HepG2 (cell line): ENCODE measurements around the gene PVR. TPM values are rescaled to one million over a fixed set of nuclear protein-coding genes. Genes with fewer than 3 reads are reported as not detected.

Experiments
- ATAC-seq: fragments of 200-7000 bp; cut with Tn5 transposase; 3 replicates; pipeline ENCODE4 v1.9.1; 2020; ENCODE audit warnings: mild to moderate bottlenecking, moderate library complexity
- BruUV-seq: library from RNA; stranded (reverse); fragments of 400-500 nt; replicated peaks from 2 replicates; lab custom pipeline; 2021; lab: Mats Ljungman, UMichigan
- CTCF ChIA-PET: fragments of 300-600 bp; formaldehyde crosslinking; extraction: SDS; loops from one replicate; lab custom pipeline; 2021; ENCODE audit warnings: low total read pairs, inconsistent platforms, low intra/inter-chr PET ratio; lab: Yijun Ruan, JAX
- POLR2A ChIA-PET: fragments of 350-600 bp; sonication (Branson Sonifier 250); formaldehyde crosslinking; loops from one replicate; lab custom pipeline; 2020; ENCODE audit warnings: antibody characterized with exemption, inconsistent platforms; lab: Yijun Ruan, JAX
- DNase-seq: peaks from one replicate; pipeline ENCODE4 v3.0.0-alpha.2; 2015; ENCODE audit warnings: low spot score
- FAIRE-seq: peaks from 3 replicates; lab custom pipeline; 2011; peaks lifted over from hg19 to GRCh38; lab: Jason Lieb, UNC
- H2AFZ ChIP-seq: one replicate; pipeline ENCODE4 v1.6.1; 2011; ENCODE audit warnings: low read length, inconsistent platforms
- H3K27ac ChIP-seq: fragments of 300-600 bp; 3 replicates; pipeline ENCODE4 v1.8.0; 2011; ENCODE audit warnings: mixed run types, mild to moderate bottlenecking, mixed read lengths, low read length, inconsistent platforms; ENCODE audit not compliant: insufficient read depth; ENCODE audit errors: extremely low read length
- H3K27me3 ChIP-seq, 2 experiments: fragments of 200-600 bp in 1 of 2; 2 replicates in 1 of 2; 3 replicates in 1 of 2; pipeline versions ENCODE4 v1.6.0 to v1.8.0; 2011; ENCODE audit warnings: low read length in 2 of 2, mild to moderate bottlenecking in 2 of 2, moderate library complexity in 2 of 2, inconsistent platforms in 1 of 2; ENCODE audit not compliant: insufficient read depth in 2 of 2, control insufficient read depth in 1 of 2
- H3K36me3 ChIP-seq, 2 experiments: fragments of 200-600 bp in 1 of 2; replicated peaks in 1 of 2; 2 replicates in 1 of 2; 3 replicates in 1 of 2; pipeline versions ENCODE4 v1.5.1 to v1.8.0; 2011; ENCODE audit warnings: low read length in 2 of 2, inconsistent platforms in 1 of 2; ENCODE audit not compliant: insufficient read depth in 2 of 2, control insufficient read depth in 1 of 2
- H3K4me1 ChIP-seq: 2 replicates; pipeline ENCODE4 v1.5.1; 2012; ENCODE audit warnings: low read length, inconsistent platforms; ENCODE audit not compliant: insufficient read depth
- H3K4me2 ChIP-seq: 2 replicates; pipeline ENCODE4 v1.6.0; 2011; ENCODE audit warnings: low read depth, low read length, inconsistent platforms
- H3K4me3 ChIP-seq, 3 experiments: fragments of 200-600 bp in 1 of 3; sonication (generic), shearing (Covaris generic) in 1 of 3; replicated peaks in 1 of 3; 2 replicates each; pipeline ENCODE4 v1.5.1; 2011 to 2016; ENCODE audit warnings: low read length in 3 of 3, inconsistent platforms in 2 of 3, low read depth in 2 of 3, mild to moderate bottlenecking in 2 of 3, control low read depth in 1 of 3, mixed read lengths in 1 of 3; ENCODE audit not compliant: insufficient read depth in 1 of 3
- H3K79me2 ChIP-seq: one replicate; pipeline ENCODE4 v1.6.1; 2011; ENCODE audit warnings: low read length, inconsistent platforms; ENCODE audit not compliant: insufficient read depth
- H3K9ac ChIP-seq: 2 replicates; pipeline ENCODE4 v1.6.0; 2011; ENCODE audit warnings: mild to moderate bottlenecking, low read depth, low read length, inconsistent platforms; ENCODE audit not compliant: insufficient read depth
- H3K9me3 ChIP-seq: 2 replicates; pipeline ENCODE4 v1.5.1; 2012; ENCODE audit warnings: mild to moderate bottlenecking, low read length
- H4K20me1 ChIP-seq: 2 replicates; pipeline ENCODE4 v1.6.0; 2011; ENCODE audit warnings: inconsistent platforms, mild to moderate bottlenecking, low read length, moderate library complexity; ENCODE audit not compliant: insufficient read depth
- ATF4 ChIP-seq, 2 experiments: fragments of 450-650 bp in 1 of 2; sonication (generic) in 1 of 2; formaldehyde crosslinking; IDR thresholded peaks; 2 replicates each; pipeline versions ENCODE4 v1.5.0 to v1.8.0; 2020 to 2022; ENCODE audit warnings: mild to moderate bottlenecking in 1 of 2, missing genetic modification reagents in 1 of 2
- SMYD3 ChIP-seq: sonication (generic); formaldehyde crosslinking; IDR thresholded peaks from 2 replicates; pipeline ENCODE4 v1.8.1; 2023; ENCODE audit warnings: mild to moderate bottlenecking, missing genetic modification reagents
- ZMYM3 ChIP-seq: sonication (generic); formaldehyde crosslinking; IDR thresholded peaks from 2 replicates; pipeline ENCODE4 v1.5.1; 2020; ENCODE audit warnings: mild to moderate bottlenecking, missing genetic modification reagents
- ZNF24 ChIP-seq: fragments of 450-650 bp; IDR thresholded peaks from 2 replicates; pipeline ENCODE4 v1.6.1; 2017; ENCODE audit warnings: antibody characterized with exemption, mild to moderate bottlenecking
- ZNF629 ChIP-seq: sonication (generic); formaldehyde crosslinking; conservative IDR thresholded peaks from 2 replicates; pipeline ENCODE4 v1.5.0; 2020; ENCODE audit warnings: missing genetic modification reagents
- WGBS: methylation state at CpG from one replicate; pipeline ENCODE4 v1.1.6; 2017; ENCODE audit warnings: low lambda C conversion rate; 5-methylcytosine and 5-hydroxymethylcytosine counted together
- in situ Hi-C: cut with HindIII; loops from 2 replicates; pipeline ENCODE4 v1.10.0; 2017; ENCODE audit warnings: low pct_unique_long_range_greater_than_20kb; ENCODE audit not compliant: extremely low pct_ligation_motif_present
- intact Hi-C: fragments of 100-400 bp; cut with micrococcal nuclease; formaldehyde crosslinking; loops from one replicate; pipeline ENCODE4 v1.10.0; 2022; ENCODE audit not compliant: unreplicated experiment
- polyA plus RNA-seq, 8 experiments: library from polyadenylated mRNA; depleted of rRNA in 3 of 8; stranded (reverse) in 7 of 8; unstranded in 1 of 8; fragments of >200 nt; fragmentation: Illumina TruSeq in 4 of 8; extraction: Trizol in 4 of 8; gene quantifications; 2 replicates each; pipeline versions ENCODE4 v1.2.1 to v1.2.3, GENCODE V29; 2011 to 2016; ENCODE audit warnings: low read depth in 4 of 8, missing spikeins in 1 of 8, mixed read lengths in 1 of 8; ENCODE audit not compliant: insufficient read depth in 1 of 8
- total RNA-seq, 5 experiments: library from RNA; depleted of rRNA; stranded (reverse); fragments of >200 nt; fragmentation: Illumina TruSeq; extraction: Trizol; gene quantifications; 2 replicates each; pipeline ENCODE4 v1.2.3, GENCODE V29; 2016; ENCODE audit warnings: low read depth in 1 of 5
- TF ChIP-seq, protein P1 (sequence below): sonication (generic); formaldehyde crosslinking; IDR thresholded peaks from 2 replicates; pipeline ENCODE4 v1.4.0; 2020; ENCODE audit warnings: missing genetic modification reagents

PVR gene
- total and polyA plus RNA-seq, 2 of the 13 experiments (the other 11 are each of a cell fraction or from before 2014, with no cell fraction given) = 43.4 to 46.6 TPM

DNA sequence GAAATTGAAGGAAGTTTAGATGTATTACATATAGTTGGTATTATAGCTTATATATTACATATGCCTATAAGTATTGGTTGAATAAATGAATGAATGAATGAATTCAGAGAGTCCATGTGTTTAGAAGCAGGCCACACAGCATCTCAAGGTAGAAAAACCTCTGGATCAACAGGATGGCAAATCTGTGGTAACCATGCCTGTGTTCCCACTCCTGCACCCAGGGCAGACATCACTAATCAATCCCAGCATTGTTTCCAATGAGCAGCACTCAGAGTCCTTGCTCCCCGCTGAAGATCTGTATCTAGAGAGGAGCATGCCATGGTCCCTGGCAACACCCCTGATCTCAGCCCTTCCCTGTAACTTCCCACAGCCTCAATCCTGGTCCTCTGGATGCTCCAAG, 28.5 kb downstream of the PVR start:
- intact Hi-C loops (no loop called here), in situ Hi-C loops (no loop called here)
- ATAC-seq (no peak), FAIRE-seq (no peak), DNase-seq (no peak)
- Histone ChIP-seq H3K9ac (no peak overlapping the region), H3K9me3 (no peaks in the 10 kb centered on the region), H3K4me2 (no peak overlapping the region), H2AFZ (no peak overlapping the region), H3K79me2 (no peaks in the 10 kb centered on the region), H3K4me1 (peaks cover 10% of the 10 kb centered on the region), H4K20me1 (no peaks in the 10 kb centered on the region), H3K27me3 (no peaks in the 10 kb centered on the region), H3K27ac (no peak overlapping the region), H3K36me3 (no peaks in the 10 kb centered on the region), H3K4me3 (no peak overlapping the region)
- ChIA-PET POLR2A (no interaction called here), CTCF (no interaction called here)
- TF ChIP-seq ZNF24 (0 out of 2 replicates have a peak, but pooled peaks have one; percentile 50), SMYD3 (no peak)
- BruUV-seq = TSS peak; percentile 18
- 63% methylated on average over 1 of the region's 1 CpG for WGBS

- 94% methylated on average over 4 of the region's 4 CpGs for WGBS
- H3K4me3 ChIP-seq = no peak overlapping the region
- H3K9ac ChIP-seq = no peak overlapping the region
- no peaks in the 10 kb centered on the region for H3K27me3 ChIP-seq
- intact Hi-C loops (no loop called here), in situ Hi-C loops (no loop called here)
- H3K79me2 ChIP-seq = no peaks in the 10 kb centered on the region
- TF ChIP-seq ZNF629 (CRISPR knock-in tag) = 0 out of 2 replicates have a peak, but pooled peaks have one; percentile 38
- TF ChIP-seq ZMYM3 = no peak
- TF ChIP-seq, protein P1, sequence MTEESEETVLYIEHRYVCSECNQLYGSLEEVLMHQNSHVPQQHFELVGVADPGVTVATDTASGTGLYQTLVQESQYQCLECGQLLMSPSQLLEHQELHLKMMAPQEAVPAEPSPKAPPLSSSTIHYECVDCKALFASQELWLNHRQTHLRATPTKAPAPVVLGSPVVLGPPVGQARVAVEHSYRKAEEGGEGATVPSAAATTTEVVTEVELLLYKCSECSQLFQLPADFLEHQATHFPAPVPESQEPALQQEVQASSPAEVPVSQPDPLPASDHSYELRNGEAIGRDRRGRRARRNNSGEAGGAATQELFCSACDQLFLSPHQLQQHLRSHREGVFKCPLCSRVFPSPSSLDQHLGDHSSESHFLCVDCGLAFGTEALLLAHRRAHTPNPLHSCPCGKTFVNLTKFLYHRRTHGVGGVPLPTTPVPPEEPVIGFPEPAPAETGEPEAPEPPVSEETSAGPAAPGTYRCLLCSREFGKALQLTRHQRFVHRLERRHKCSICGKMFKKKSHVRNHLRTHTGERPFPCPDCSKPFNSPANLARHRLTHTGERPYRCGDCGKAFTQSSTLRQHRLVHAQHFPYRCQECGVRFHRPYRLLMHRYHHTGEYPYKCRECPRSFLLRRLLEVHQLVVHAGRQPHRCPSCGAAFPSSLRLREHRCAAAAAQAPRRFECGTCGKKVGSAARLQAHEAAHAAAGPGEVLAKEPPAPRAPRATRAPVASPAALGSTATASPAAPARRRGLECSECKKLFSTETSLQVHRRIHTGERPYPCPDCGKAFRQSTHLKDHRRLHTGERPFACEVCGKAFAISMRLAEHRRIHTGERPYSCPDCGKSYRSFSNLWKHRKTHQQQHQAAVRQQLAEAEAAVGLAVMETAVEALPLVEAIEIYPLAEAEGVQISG (CRISPR knock-in tag) = no peak
- no peak for TF ChIP-seq ATF4 (CRISPR knock-in tag; IDR thresholded peaks at IDR 0.05)
- FAIRE-seq (no peak), ATAC-seq (no peak), DNase-seq (no peak)
- CTCF ChIA-PET = no interaction called here
- H4K20me1 ChIP-seq = no peaks in the 10 kb centered on the region
- peaks cover 13% of the 10 kb centered on the region for H3K4me1 ChIP-seq
- no peaks in the 10 kb centered on the region for H3K36me3 ChIP-seq
- BruUV-seq = no TSS peak
- no peaks in the 10 kb centered on the region for H3K9me3 ChIP-seq
- POLR2A ChIA-PET = no interaction called here
- no peak overlapping the region for H2AFZ ChIP-seq
- H3K27ac ChIP-seq = no peak overlapping the region
- H3K4me2 ChIP-seq = no peak overlapping the region
Measured at GRCh38 chr19:44673510-44673909, 29.8 kb downstream of the PVR start.
